ENCODE results near the gene TXNRD3.

Gene TXNRD3

GRCh38 chr3:126557415-126557745, 97.5 kb downstream of the TXNRD3 start:
- in situ Hi-C loops (cut with HindIII; ENCODE audit: low sequenced_read_pairs), result no loop called here

Measured in DLD1 (cell line).